Adrenal gland (tissue), 12 donors: ENCODE measurements around the gene PIGB. TPM values are rescaled to one million over a fixed set of nuclear protein-coding genes. Genes with fewer than 3 reads are reported as not detected.

Source experiments
- DNase-seq, 7 donors: peaks; one replicate each; pipeline ENCODE4 v3.0.0-alpha.2; 2019 to 2020
- H3K27ac ChIP-seq, 5 donors: fragments of 200-600 bp; sonication (generic) in 4 of 5; 1 replicate in 3 of 5; 2 replicates in 2 of 5; pipeline versions ENCODE4 v1.5.1 to v1.8.0; 2016 to 2020; ENCODE audit warnings: mild to moderate bottlenecking in 1 of 5
- H3K27me3 ChIP-seq: fragments of 200-600 bp; 2 replicates; pipeline ENCODE4 v1.8.0; 2021
- H3K36me3 ChIP-seq, 2 donors: fragments of 200-600 bp; replicated peaks in 1 of 2; 1 replicate in 1 of 2; 2 replicates in 1 of 2; pipeline versions ENCODE4 v1.5.1 to v1.8.0; 2018 to 2022
- H3K4me1 ChIP-seq, 2 donors: fragments of 200-600 bp; replicated peaks in 1 of 2; 1 replicate in 1 of 2; 2 replicates in 1 of 2; pipeline versions ENCODE4 v1.5.1 to v1.8.0; 2018 to 2021
- H3K4me3 ChIP-seq, 4 donors: fragments of 200-600 bp; sonication (generic) in 3 of 4; one replicate each; pipeline ENCODE4 v1.5.1; 2016 to 2018
- H3K9me3 ChIP-seq, 3 donors: fragments of 200-600 bp; sonication (generic) in 1 of 3; replicated peaks in 1 of 3; 1 replicate in 2 of 3; 2 replicates in 1 of 3; pipeline versions ENCODE4 v1.5.1 to v1.8.0; 2016 to 2021
- POLR2A ChIP-seq, 2 donors: fragments of 450-650 bp; IDR thresholded peaks; one replicate each; pipeline ENCODE4 v1.6.1; 2017; ENCODE audit warnings: antibody characterized with exemption in 2 of 2, mild to moderate bottlenecking in 2 of 2, moderate library complexity in 1 of 2
- WGBS, 4 donors: extraction: QIAGEN DNeasy Blood & Tissue Kit in 2 of 4; methylation state at CpG; one replicate each; pipeline versions ENCODE4 v1.1.5 to v1.1.7; 2013 to 2017; 5-methylcytosine and 5-hydroxymethylcytosine counted together
- intact Hi-C, 2 donors: fragments of 100-400 bp; cut with DNase I; formaldehyde crosslinking; loops; one replicate each; pipeline versions ENCODE4 v1.14.1 to v1.15.0; 2022 to 2023
- polyA plus RNA-seq, 3 donors: library from polyadenylated mRNA; stranded (reverse); fragments of 200-250 nt in 2 of 3; fragments of 350-450 nt in 1 of 3; fragmentation: Illumina TruSeq in 1 of 3; extraction: RNeasy Lipid Tissue Mini Kit (QIAGEN cat#74804) in 1 of 3; gene quantifications; one replicate each; pipeline ENCODE4 v1.2.3, GENCODE V29; 2013 to 2014
- total RNA-seq, 9 donors: library from RNA; depleted of rRNA in 4 of 9; stranded (reverse); fragments of >200 nt in 4 of 9; fragments of 120-200 nt in 1 of 9; fragmentation: NEBNext Ultra II Directional in 1 of 9; extraction: Animal tissue kit (Norgen Biotek cat#: 25700) in 1 of 9; gene quantifications; one replicate each; pipeline versions ENCODE4 v1.1.0 to v1.2.4, GENCODE V29; 2013 to 2023
- TF ChIP-seq, protein P1 (sequence below), 6 experiments: fragments of 450-650 bp in 4 of 6; fragments of 200-600 bp in 2 of 6; sonication (generic) in 1 of 6; IDR thresholded peaks; 1 replicate in 5 of 6; 2 replicates in 1 of 6; pipeline versions ENCODE4 v1.5.1 to v1.8.0; 2016 to 2021; ENCODE audit warnings: antibody characterized with exemption in 6 of 6, mild to moderate bottlenecking in 2 of 6, moderate library complexity in 1 of 6
- donor health status: healthy with polysubstance abuse.
- donor health status: Bipolar disorder and iron deficiency.
- donor health status: DM: yes; HTN: yes; CAD: no.
- donor health status: DM: no; HTN: no; CAD: no.
- donor health status: DM: no; HTN: no; CAD: no.
- donor health status: DM: yes; HTN: yes; CAD: no.

PIGB gene
- total and polyA plus RNA-seq, 12 donors = 9.5 to 33.8 (median 15.6) TPM

DNA sequence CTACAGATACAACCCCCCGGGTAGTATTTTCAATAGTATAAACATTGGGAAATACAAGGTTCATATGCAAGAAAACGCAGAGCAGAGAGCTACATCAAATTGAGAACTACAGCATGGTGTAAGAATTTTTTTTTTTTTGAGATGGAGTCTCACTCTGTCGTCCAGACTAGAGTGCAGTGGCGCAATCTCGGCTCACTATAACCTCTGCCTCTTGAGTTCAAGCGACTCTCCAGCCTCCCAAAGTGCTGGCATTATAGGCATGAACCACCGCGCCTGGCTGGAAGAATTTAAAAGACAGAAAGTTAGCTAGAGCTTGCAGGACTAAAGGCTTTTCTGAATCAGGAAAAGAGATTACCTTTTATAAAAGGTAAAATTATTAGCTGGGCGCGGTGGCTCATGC, 42.0 kb downstream of the PIGB start:
- WGBS, 4 donors = 90 to 93% (median 91%) methylated on average over 10 of the region's 10 CpGs

DNA sequence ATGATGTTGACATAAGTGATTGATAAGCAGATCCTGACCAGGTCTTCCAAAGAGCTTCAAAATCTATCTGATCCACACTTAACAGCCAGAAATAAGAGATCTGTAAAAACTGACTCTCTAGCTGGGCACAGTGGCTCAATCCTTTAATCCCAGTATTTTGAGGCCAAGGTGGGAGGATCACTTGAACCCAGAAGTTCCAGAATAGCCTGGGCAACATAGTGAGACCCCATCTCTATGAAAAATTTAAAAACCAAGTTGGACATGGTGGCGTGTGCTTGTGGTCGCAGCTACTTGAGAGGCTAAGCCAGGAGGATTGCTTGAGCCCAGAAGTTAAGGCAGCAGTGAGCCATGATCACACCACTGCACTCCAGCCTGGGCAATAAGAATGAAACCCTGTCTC, 43.6 kb downstream of the PIGB start:
- no peaks in the 10 kb centered on the region for H3K27me3 ChIP-seq
- no peak for DNase-seq
- no peak overlapping the region for H3K27ac ChIP-seq
- H3K36me3 ChIP-seq = peaks cover 0 to 15% of the 10 kb centered on the region in 2 donors
- no peaks in the 10 kb centered on the region for H3K9me3 ChIP-seq
- WGBS, 4 donors = 93 to 98% (median 97%) methylated on average over 2 of the region's 2 CpGs
- no peak for TF ChIP-seq POLR2A (IDR thresholded peaks at IDR 0.05)
- TF ChIP-seq, protein P1, sequence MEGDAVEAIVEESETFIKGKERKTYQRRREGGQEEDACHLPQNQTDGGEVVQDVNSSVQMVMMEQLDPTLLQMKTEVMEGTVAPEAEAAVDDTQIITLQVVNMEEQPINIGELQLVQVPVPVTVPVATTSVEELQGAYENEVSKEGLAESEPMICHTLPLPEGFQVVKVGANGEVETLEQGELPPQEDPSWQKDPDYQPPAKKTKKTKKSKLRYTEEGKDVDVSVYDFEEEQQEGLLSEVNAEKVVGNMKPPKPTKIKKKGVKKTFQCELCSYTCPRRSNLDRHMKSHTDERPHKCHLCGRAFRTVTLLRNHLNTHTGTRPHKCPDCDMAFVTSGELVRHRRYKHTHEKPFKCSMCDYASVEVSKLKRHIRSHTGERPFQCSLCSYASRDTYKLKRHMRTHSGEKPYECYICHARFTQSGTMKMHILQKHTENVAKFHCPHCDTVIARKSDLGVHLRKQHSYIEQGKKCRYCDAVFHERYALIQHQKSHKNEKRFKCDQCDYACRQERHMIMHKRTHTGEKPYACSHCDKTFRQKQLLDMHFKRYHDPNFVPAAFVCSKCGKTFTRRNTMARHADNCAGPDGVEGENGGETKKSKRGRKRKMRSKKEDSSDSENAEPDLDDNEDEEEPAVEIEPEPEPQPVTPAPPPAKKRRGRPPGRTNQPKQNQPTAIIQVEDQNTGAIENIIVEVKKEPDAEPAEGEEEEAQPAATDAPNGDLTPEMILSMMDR (IDR thresholded peaks at IDR 0.05) = no peak
- H3K4me3 ChIP-seq = no peak overlapping the region
- peaks cover 0 to 3% of the 10 kb centered on the region in 2 donors for H3K4me1 ChIP-seq
- intact Hi-C loops = no loop called here

More for the DNA sequence above, 42.0 kb downstream of the PIGB start:
- TF ChIP-seq POLR2A (IDR thresholded peaks at IDR 0.05) = no peak
- TF ChIP-seq, protein P1 (IDR thresholded peaks at IDR 0.05) = no peak
- intact Hi-C loops = no loop called here
- H3K9me3 ChIP-seq = no peaks in the 10 kb centered on the region
- peaks cover 0 to 15% of the 10 kb centered on the region in 2 donors for H3K36me3 ChIP-seq
- H3K27ac ChIP-seq = no peak overlapping the region
- H3K27me3 ChIP-seq = no peaks in the 10 kb centered on the region
- DNase-seq = no peak
- H3K4me1 ChIP-seq = peaks cover 0 to 3% of the 10 kb centered on the region in 2 donors
- no peak overlapping the region for H3K4me3 ChIP-seq

DNA sequence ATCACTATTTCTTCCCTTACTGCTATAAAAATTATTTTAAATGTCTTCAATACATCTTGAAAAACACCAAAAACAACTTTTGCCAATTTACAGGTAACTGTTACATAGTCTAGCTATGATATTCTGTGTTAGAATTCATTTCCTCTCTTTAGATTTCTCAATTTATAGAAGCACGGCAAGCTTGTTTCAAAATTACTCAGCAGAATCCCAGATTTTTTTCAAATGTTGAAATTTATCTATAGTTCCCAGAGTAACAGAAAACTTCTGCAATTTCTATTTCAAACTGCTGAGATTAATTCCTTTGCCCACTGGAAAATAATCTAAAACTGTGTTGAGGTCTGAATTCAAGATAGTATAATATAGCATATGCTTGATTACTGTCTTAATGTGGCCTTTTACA, 48.0 kb downstream of the PIGB start:
- no peak for TF ChIP-seq POLR2A (IDR thresholded peaks at IDR 0.05)
- TF ChIP-seq, protein P1 (IDR thresholded peaks at IDR 0.05) = no peak
- no peak overlapping the region for H3K4me3 ChIP-seq
- H3K27ac ChIP-seq = no peak overlapping the region
- 76 to 85% (median 81%) methylated on average over 1 of the region's 1 CpG for WGBS, 4 donors
- no peaks in the 10 kb centered on the region for H3K27me3 ChIP-seq
- intact Hi-C loops = no loop called here
- no peaks in the 10 kb centered on the region for H3K4me1 ChIP-seq
- H3K9me3 ChIP-seq = no peaks in the 10 kb centered on the region
- peaks cover 0 to 17% of the 10 kb centered on the region in 2 donors for H3K36me3 ChIP-seq
- DNase-seq = no peak

DNA sequence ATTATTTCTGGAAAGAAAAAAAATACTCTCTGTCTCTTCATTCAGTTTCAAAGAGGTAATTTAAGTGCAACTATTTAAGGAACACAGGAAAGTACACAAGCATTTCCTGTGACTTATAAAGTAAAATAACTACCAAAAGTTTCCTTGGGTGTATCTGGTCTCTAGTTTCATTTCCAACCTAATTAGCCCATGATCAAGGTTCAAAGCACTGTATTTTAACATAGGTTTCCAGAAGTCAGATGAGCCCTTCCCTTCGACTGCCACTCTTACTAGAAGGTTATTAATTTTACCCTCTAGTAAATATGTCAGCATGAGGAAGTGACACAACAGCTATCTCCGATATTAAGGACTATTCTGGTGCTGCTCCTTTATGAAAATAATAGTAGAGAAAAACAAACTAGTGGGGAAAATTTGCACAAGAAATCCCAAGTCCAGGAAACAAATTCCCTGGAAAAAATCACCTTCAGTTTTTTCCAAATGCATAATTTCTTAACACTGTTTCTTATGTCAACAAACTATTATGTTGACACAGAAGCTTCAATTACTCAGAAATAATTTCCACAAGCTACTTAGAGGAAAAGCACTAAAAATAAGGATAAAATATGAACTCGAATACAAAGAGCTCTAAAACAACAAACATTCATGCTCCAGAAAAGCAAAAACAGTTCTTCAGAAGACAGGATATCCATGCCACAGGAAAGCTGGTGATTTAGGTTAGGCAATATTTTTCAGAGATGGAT, 53.8 kb downstream of the PIGB start:
- no peak overlapping the region for H3K27ac ChIP-seq
- H3K27me3 ChIP-seq = no peaks in the 10 kb centered on the region
- peaks cover 0 to 22% of the 10 kb centered on the region in 2 donors for H3K36me3 ChIP-seq
- 45 to 55% (median 51%) methylated on average over 3 of the region's 3 CpGs for WGBS, 4 donors
- no peaks in the 10 kb centered on the region for H3K9me3 ChIP-seq
- intact Hi-C loops = no loop called here
- no peak for DNase-seq
- TF ChIP-seq, protein P1 (IDR thresholded peaks at IDR 0.05) = no peak
- TF ChIP-seq POLR2A (IDR thresholded peaks at IDR 0.05) = no peak
- no peak overlapping the region for H3K4me3 ChIP-seq
- peaks cover 0 to 7% of the 10 kb centered on the region in 2 donors for H3K4me1 ChIP-seq
